Hepatocyte (in vitro differentiated cells): ENCODE data around the gene MYO18B. TPM values are rescaled to one million over a fixed set of nuclear protein-coding genes. Genes with fewer than 3 reads are reported as not detected.

Experiments used
- DNase-seq: peaks from one replicate; pipeline ENCODE4 v3.0.0-alpha.2; 2016; ENCODE audit warnings: low spot score
- H2AFZ ChIP-seq: fragments of 200-600 bp; sonication (generic); 2 replicates; pipeline ENCODE4 v1.6.0; 2016; ENCODE audit warnings: antibody characterized with exemption, mild to moderate bottlenecking
- H3K27ac ChIP-seq: fragments of 200-600 bp; sonication (generic); 2 replicates; pipeline ENCODE4 v1.5.1; 2016; ENCODE audit warnings: mild to moderate bottlenecking
- H3K27me3 ChIP-seq: fragments of 200-600 bp; sonication (generic); 2 replicates; pipeline ENCODE4 v1.6.1; 2016
- H3K36me3 ChIP-seq: fragments of 200-600 bp; sonication (generic); replicated peaks from 2 replicates; pipeline ENCODE4 v1.5.1; 2016; ENCODE audit warnings: low read depth; ENCODE audit not compliant: insufficient read depth
- H3K4me1 ChIP-seq: fragments of 200-600 bp; sonication (generic); 2 replicates; pipeline ENCODE4 v1.5.1; 2016; ENCODE audit warnings: mild to moderate bottlenecking, moderate library complexity; ENCODE audit not compliant: insufficient read depth
- H3K4me2 ChIP-seq: fragments of 200-600 bp; sonication (generic); 2 replicates; pipeline ENCODE4 v1.6.0; 2016
- H3K4me3 ChIP-seq: fragments of 200-600 bp; sonication (generic); 2 replicates; pipeline ENCODE4 v1.5.1; 2016; ENCODE audit warnings: mild to moderate bottlenecking
- H3K79me2 ChIP-seq: fragments of 200-600 bp; sonication (generic); 2 replicates; pipeline ENCODE4 v1.6.0; 2017; ENCODE audit warnings: mild to moderate bottlenecking
- H3K9me2 ChIP-seq: fragments of 200-600 bp; sonication (generic); replicated peaks from 2 replicates; pipeline ENCODE4 v1.6.0; 2017; ENCODE audit warnings: mild to moderate bottlenecking; ENCODE audit not compliant: insufficient read depth
- H3K9me3 ChIP-seq: fragments of 200-600 bp; sonication (generic); 2 replicates; pipeline ENCODE4 v1.5.1; 2016; ENCODE audit warnings: low read depth, mild to moderate bottlenecking
- H4K20me1 ChIP-seq: fragments of 200-600 bp; sonication (generic); 2 replicates; pipeline ENCODE4 v1.6.0; 2016; ENCODE audit warnings: mild to moderate bottlenecking; ENCODE audit not compliant: insufficient read depth, poor library complexity, severe bottlenecking
- EZH2 ChIP-seq: fragments of 200-600 bp; sonication (generic); IDR thresholded peaks from 2 replicates; pipeline ENCODE4 v1.6.1; 2016; ENCODE audit warnings: antibody characterized with exemption, mild to moderate bottlenecking, borderline replicate concordance
- EZH2phosphoT487 ChIP-seq: fragments of 200-600 bp; sonication (generic); IDR thresholded peaks from one replicate; pipeline ENCODE4 v1.6.1; 2018; ENCODE audit warnings: antibody characterized with exemption, mild to moderate bottlenecking, low read depth, moderate library complexity; ENCODE audit not compliant: unreplicated experiment, severe bottlenecking
- WGBS: methylation state at CpG from one replicate; pipeline ENCODE4 v1.1.6; 2016; ENCODE audit warnings: low lambda C conversion rate; ENCODE audit errors: missing lambda C conversion rate; 5-methylcytosine and 5-hydroxymethylcytosine counted together
- polyA plus RNA-seq: library from polyadenylated mRNA; unstranded; fragments of >200 nt; fragmentation: Nextera tagmentation; extraction: Ambion mirVana; gene quantifications from 2 replicates; pipeline ENCODE4 v1.2.1, GENCODE V29; 2016
- total RNA-seq: library from RNA; depleted of rRNA; stranded (reverse); fragments of >200 nt; gene quantifications from 2 replicates; pipeline ENCODE4 v1.2.3, GENCODE V29; 2014
- TF ChIP-seq, protein P1 (sequence below): fragments of 200-600 bp; sonication (generic); IDR thresholded peaks from 2 replicates; pipeline ENCODE4 v1.5.1; 2016; ENCODE audit warnings: antibody characterized with exemption, mild to moderate bottlenecking; ENCODE audit not compliant: poor library complexity

MYO18B gene
- total and polyA plus RNA-seq, 2 experiments from 2014 or later, result 0.23 TPM; not detected in 1

DNA sequence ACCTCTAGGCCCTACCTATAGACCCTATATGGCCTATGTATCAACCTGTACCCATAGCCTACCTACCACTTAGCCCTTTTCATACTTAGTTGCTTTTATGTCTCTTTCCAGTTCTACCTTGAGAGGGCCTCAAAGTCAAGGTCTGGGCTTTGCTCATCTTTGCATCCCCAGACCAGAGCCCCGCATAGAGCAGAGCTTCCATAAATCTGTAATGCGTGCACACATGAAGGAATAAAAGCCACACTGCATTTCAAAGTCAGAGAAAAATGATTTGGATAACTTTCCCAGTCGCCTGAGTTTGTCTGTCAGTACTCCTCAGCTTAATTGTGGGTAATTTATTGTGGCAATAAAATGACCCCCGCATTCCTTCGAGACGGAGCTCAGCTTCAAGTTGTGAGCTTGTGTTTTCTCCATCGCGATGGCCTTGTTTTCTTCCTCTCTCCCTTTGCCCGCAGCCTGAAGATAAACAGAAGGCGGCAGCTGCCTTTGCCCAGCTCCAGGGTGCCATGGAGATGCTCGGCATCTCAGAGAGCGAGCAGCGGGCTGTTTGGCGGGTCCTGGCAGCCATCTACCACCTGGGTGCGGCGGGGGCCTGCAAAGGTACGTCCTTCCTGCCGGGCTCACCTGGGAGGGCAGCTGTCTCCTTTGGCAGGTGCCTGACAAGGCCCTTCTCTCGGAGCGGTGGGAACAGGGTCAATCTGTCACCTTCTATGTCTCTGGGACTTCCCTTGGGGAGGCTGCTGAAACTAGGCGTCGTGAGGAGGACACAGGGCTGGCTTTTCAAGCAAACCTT, 55.7 kb downstream of the MYO18B start:
- TF ChIP-seq EZH2phosphoT487 (no peak), EZH2 (no peak)
- TF ChIP-seq, protein P1, sequence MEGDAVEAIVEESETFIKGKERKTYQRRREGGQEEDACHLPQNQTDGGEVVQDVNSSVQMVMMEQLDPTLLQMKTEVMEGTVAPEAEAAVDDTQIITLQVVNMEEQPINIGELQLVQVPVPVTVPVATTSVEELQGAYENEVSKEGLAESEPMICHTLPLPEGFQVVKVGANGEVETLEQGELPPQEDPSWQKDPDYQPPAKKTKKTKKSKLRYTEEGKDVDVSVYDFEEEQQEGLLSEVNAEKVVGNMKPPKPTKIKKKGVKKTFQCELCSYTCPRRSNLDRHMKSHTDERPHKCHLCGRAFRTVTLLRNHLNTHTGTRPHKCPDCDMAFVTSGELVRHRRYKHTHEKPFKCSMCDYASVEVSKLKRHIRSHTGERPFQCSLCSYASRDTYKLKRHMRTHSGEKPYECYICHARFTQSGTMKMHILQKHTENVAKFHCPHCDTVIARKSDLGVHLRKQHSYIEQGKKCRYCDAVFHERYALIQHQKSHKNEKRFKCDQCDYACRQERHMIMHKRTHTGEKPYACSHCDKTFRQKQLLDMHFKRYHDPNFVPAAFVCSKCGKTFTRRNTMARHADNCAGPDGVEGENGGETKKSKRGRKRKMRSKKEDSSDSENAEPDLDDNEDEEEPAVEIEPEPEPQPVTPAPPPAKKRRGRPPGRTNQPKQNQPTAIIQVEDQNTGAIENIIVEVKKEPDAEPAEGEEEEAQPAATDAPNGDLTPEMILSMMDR, result no peak
- Histone ChIP-seq H3K79me2 (no peaks in the 10 kb centered on the region), H3K36me3 (no peaks in the 10 kb centered on the region), H2AFZ (no peak overlapping the region), H3K9me3 (no peaks in the 10 kb centered on the region), H3K27ac (no peak overlapping the region), H3K4me3 (no peak overlapping the region), H3K27me3 (no peaks in the 10 kb centered on the region), H3K4me1 (no peaks in the 10 kb centered on the region), H3K4me2 (no peak overlapping the region), H4K20me1 (no peaks in the 10 kb centered on the region), H3K9me2 (no peaks in the 10 kb centered on the region)
- no peak for DNase-seq
- 79% methylated on average over 21 of the region's 22 CpGs for whole genome bisulfite sequencing

DNA sequence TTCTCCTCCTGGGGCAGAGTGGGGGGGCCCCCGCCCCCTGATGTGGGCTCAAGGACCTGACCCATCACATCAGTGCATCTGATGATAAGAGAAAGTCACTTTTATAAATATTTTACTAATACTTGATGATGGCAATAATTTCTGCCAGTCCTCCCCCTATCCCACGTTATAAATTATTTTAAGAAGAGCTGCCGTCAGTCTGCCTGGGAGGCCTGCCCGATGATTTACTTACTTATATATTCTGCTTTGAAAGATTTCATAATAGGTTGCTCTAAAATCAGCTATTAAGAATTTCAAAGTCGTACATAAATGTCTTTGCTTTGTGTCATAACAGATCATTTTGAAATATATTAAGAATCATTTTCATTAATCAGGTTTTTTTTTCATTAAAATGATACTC, 58.8 kb downstream of the MYO18B start:
- Histone ChIP-seq H3K4me3 (no peak overlapping the region), H2AFZ (no peak overlapping the region), H3K9me2 (no peaks in the 10 kb centered on the region), H3K4me1 (no peaks in the 10 kb centered on the region), H3K9me3 (no peaks in the 10 kb centered on the region), H3K4me2 (no peak overlapping the region), H3K27me3 (peaks cover 5% of the 10 kb centered on the region), H3K36me3 (no peaks in the 10 kb centered on the region), H4K20me1 (no peaks in the 10 kb centered on the region), H3K79me2 (no peaks in the 10 kb centered on the region), H3K27ac (no peak overlapping the region)
- no peak for TF ChIP-seq EZH2
- TF ChIP-seq EZH2phosphoT487, result no peak
- TF ChIP-seq, protein P1, result no peak
- no peak for DNase-seq
- 71% methylated on average over 5 of the region's 5 CpGs for WGBS

DNA sequence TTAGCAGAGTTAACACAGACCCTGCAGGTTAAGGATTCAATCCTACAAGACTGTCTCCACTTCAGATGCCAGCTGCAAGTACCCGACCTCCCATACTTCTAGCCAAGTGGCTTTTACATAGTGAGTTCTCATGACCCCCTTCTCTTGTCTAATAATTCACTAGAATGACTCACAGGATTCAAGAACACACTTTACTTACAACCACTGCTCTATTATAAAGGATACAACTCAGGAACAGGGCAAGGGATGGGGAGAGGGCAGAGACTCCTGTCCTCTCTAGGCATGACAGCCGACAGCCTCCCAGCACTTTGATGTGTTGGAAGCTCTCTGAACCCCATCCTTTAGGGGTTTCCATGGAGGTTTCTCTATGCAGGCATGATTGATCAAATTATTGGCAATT, 60.0 kb downstream of the MYO18B start:
- Histone ChIP-seq H3K27me3 (peaks cover 5% of the 10 kb centered on the region), H2AFZ (no peak overlapping the region), H3K4me3 (no peak overlapping the region), H3K9me2 (no peaks in the 10 kb centered on the region), H4K20me1 (no peaks in the 10 kb centered on the region), H3K79me2 (no peaks in the 10 kb centered on the region), H3K36me3 (no peaks in the 10 kb centered on the region), H3K27ac (no peak overlapping the region), H3K9me3 (no peaks in the 10 kb centered on the region), H3K4me1 (no peaks in the 10 kb centered on the region), H3K4me2 (no peak overlapping the region)
- whole genome bisulfite sequencing, result 68% methylated on average over 2 of the region's 2 CpGs
- DNase-seq, result no peak
- TF ChIP-seq EZH2 (no peak), EZH2phosphoT487 (no peak)
- TF ChIP-seq, protein P1, result no peak
